ENCODE data around the gene TMEM117.
"Not testable (repeated sequence)": the region's sequence is repeated elsewhere in the genome, so short reads cannot be mapped to it uniquely, and the experiment has no call there.

Gene TMEM117

DNA sequence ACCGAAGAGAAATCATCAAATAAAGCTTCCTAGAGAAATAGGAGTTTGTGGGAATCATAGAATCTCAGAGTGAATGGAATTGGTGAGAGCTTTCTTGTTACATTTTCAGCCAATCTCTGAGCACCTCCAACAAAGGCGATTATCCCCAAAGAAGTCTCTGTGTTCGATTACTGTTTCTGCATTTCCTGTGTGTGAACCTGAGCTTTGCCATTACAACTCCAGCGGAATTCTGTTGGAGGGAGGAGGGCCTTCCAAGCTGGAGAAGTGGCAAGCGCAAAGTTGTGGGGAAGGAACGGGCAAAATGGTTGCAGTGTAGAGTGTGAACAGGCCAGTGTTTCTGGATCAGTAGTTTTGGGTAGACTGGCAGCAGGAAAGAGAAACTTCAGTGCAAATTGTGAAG is 23.1 kb downstream of the TMEM117 start:
- TF ChIP-seq, protein P1, sequence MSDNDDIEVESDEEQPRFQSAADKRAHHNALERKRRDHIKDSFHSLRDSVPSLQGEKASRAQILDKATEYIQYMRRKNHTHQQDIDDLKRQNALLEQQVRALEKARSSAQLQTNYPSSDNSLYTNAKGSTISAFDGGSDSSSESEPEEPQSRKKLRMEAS (IDR thresholded peaks at IDR 0.05; ENCODE audit: low read depth, low read length), result no peak
- TF ChIP-seq POLR2A (IDR thresholded peaks at IDR 0.05; ENCODE audit: extremely low read depth, insufficient read length) (no peak), MYC (IDR thresholded peaks at IDR 0.05; ENCODE audit: low read depth, low read length) (no peak)
- TF ChIP-seq, protein P2, sequence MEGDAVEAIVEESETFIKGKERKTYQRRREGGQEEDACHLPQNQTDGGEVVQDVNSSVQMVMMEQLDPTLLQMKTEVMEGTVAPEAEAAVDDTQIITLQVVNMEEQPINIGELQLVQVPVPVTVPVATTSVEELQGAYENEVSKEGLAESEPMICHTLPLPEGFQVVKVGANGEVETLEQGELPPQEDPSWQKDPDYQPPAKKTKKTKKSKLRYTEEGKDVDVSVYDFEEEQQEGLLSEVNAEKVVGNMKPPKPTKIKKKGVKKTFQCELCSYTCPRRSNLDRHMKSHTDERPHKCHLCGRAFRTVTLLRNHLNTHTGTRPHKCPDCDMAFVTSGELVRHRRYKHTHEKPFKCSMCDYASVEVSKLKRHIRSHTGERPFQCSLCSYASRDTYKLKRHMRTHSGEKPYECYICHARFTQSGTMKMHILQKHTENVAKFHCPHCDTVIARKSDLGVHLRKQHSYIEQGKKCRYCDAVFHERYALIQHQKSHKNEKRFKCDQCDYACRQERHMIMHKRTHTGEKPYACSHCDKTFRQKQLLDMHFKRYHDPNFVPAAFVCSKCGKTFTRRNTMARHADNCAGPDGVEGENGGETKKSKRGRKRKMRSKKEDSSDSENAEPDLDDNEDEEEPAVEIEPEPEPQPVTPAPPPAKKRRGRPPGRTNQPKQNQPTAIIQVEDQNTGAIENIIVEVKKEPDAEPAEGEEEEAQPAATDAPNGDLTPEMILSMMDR (IDR thresholded peaks at IDR 0.05; ENCODE audit: low read depth, low read length), result no peak
- DNase-seq (ENCODE audit: low read depth), result no peak
- no peak overlapping the region for H3K4me3 ChIP-seq (ENCODE audit: low read depth, low read length)

DNA sequence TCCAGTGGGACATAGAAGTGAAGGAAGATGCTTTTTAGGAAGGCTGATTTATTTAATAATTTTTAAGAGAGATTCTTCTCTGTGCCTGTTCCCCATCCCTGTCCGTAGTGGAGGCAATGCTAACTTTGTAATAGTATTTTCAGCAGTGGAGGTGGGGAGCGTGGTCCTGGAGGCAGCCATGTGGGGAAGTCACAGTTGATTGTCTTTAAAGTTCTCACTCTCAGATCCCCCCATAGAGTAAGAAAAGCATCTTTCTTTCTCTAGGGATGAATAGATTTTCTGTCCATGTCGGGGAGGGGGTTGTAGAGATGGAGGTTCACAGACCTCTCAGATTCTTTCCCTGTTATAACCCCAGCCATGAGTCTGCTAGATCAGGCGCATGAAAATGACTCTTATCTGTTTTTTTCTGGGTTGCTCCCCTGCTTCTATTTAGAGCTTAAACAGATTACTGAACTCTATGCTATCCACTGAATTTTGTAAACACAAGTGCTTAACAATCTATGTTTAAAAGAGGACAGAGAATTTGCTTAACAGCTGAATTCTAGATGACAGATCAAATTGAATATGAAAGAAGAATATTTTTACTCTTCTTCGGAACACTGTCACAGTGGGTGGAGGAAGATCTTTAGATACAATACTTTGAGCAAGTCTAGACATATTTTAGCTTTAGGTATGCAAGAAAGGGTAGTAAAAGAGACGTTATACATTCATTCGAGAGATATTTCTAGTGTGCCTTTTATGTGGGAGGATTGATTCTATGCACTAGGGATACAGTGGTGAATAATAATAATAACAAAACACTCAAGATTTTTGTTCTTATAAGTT is 25.3 kb downstream of the TMEM117 start:
- no peak for TF ChIP-seq MYC (IDR thresholded peaks at IDR 0.05; ENCODE audit: low read depth, low read length)
- TF ChIP-seq, protein P1 (IDR thresholded peaks at IDR 0.05; ENCODE audit: low read depth, low read length), result no peak
- TF ChIP-seq, protein P2 (IDR thresholded peaks at IDR 0.05; ENCODE audit: low read depth, low read length), result no peak
- no peak for TF ChIP-seq POLR2A (IDR thresholded peaks at IDR 0.05; ENCODE audit: extremely low read depth, insufficient read length)
- no peak overlapping the region for H3K4me3 ChIP-seq (ENCODE audit: low read depth, low read length)
- DNase-seq (ENCODE audit: low read depth), result no peak

DNA sequence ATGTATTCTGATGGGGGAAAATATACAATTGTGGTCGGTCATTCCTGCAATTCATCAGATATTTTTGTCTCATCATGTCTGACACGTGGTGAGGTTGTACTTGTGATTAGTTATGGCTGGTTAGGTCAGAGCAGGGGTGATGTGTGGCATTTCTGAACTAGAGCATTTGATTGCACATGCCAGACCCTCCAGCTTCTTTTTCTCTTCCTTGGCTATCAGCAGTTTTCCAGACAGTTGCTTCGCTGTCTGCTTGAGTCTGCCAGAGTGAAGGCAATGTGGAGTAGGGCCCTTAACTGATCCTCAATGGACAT is 25.9 kb downstream of the TMEM117 start:
- no peak for DNase-seq (ENCODE audit: low read depth)
- TF ChIP-seq POLR2A (IDR thresholded peaks at IDR 0.05; ENCODE audit: extremely low read depth, insufficient read length) (no peak), MYC (IDR thresholded peaks at IDR 0.05; ENCODE audit: low read depth, low read length) (no peak)
- TF ChIP-seq, protein P2 (IDR thresholded peaks at IDR 0.05; ENCODE audit: low read depth, low read length), result no peak
- TF ChIP-seq, protein P1 (IDR thresholded peaks at IDR 0.05; ENCODE audit: low read depth, low read length), result no peak
- H3K4me3 ChIP-seq (ENCODE audit: low read depth, low read length), result no peak overlapping the region

DNA sequence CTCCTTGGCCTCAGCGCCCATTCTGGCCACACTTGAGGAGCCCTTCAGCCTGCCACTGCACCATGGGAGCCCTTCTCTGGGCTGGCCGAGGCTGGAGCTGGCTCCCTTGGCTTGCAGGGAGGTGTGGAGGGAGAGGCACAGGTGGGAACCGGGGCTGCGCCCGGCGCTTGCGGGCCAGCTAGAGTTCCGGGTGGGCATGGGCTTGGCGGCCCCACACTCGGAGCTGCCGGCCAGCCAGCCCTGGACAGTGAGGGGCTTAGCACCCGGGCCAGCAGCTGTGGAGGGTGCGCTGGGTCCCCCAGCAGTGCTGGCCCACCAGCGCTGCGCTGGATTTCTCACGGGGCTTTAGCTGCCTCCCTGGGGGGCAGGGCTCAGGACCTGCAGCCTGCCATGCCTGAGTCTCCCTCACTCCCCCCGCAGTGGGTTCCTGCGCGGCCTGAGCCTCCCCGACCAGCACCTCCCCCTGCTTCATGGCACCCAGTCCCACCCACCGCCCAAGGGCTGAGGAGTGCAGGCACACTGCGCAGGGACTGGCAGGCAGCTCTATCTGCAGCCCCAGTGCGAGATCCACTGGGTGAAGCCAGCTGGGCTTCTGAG is 28.0 kb downstream of the TMEM117 start:
- no peak for DNase-seq (ENCODE audit: low read depth)
- TF ChIP-seq, protein P2 (IDR thresholded peaks at IDR 0.05; ENCODE audit: low read depth, low read length), result no peak
- TF ChIP-seq MYC (IDR thresholded peaks at IDR 0.05; ENCODE audit: low read depth, low read length), result no peak
- TF ChIP-seq POLR2A (IDR thresholded peaks at IDR 0.05; ENCODE audit: extremely low read depth, insufficient read length), result no peak
- TF ChIP-seq, protein P1 (IDR thresholded peaks at IDR 0.05; ENCODE audit: low read depth, low read length), result no peak
- H3K4me3 ChIP-seq (ENCODE audit: low read depth, low read length), result no peak overlapping the region

DNA sequence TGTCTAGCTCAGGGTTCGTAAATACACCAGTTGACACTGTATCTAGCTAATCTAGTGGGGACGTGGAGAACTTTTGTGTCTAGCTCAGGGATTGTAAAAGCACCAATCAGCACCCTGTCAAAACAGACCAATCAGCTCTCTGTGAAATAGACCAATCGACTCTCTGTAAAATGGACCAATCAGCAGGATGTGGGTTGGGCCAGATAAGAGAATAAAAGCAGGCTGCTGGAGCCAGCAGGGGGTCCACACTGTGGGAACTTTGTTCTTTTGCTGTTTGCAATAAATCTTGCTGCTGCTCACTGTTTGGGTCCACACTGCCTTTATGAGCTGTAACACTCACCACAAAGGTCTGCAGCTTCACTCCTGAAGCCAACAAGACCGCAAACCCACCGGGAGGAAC is 28.7 kb downstream of the TMEM117 start:
- H3K4me3 ChIP-seq (ENCODE audit: low read depth, low read length); DNase-seq (ENCODE audit: low read depth): not testable (repeated sequence)

DNA sequence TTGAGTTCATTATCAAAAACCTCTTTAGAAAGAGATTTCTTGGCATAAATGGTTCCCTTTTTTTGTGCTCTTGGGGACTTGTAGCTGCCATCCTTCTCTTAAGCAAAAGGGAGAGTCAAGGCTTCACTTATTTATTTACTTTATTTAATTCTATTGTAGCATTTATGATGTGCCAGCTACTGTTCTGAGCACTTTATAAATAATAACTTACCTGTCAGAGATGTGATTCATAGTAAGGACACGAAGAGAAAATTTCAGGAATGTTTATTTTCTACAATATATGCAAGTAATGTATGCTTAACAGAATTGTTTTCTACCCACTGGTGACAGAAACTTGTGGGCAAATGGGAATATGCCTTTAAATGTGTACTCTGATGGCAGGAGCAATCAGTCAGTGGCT is 33.3 kb downstream of the TMEM117 start:
- DNase-seq (ENCODE audit: low read depth), result no peak
- no peak overlapping the region for H3K4me3 ChIP-seq (ENCODE audit: low read depth, low read length)
- TF ChIP-seq, protein P2 (IDR thresholded peaks at IDR 0.05; ENCODE audit: low read depth, low read length), result no peak
- no peak for TF ChIP-seq POLR2A (IDR thresholded peaks at IDR 0.05; ENCODE audit: extremely low read depth, insufficient read length)
- TF ChIP-seq, protein P1 (IDR thresholded peaks at IDR 0.05; ENCODE audit: low read depth, low read length), result no peak
- no peak for TF ChIP-seq MYC (IDR thresholded peaks at IDR 0.05; ENCODE audit: low read depth, low read length)

DNA sequence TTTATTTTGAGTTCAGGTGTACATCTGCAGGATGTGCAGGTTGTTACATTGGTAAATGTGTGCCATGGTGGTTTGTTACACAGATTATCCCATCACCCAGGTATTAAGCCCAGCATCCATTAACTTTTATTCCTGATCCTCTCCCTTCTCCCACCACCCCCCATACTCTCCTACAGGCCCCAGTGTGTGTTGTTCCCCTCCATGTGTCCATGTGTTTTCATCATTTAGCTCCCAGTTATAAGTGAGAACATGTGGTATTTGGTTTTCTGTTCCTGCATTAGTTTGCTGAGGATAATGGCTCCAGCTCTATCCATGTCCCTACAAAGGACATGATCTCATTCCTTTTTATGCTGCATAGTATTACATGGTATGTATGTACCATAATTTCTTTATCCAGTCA is 33.9 kb downstream of the TMEM117 start:
- not testable (repeated sequence) for H3K4me3 ChIP-seq (ENCODE audit: low read depth, low read length); DNase-seq (ENCODE audit: low read depth)

DNA sequence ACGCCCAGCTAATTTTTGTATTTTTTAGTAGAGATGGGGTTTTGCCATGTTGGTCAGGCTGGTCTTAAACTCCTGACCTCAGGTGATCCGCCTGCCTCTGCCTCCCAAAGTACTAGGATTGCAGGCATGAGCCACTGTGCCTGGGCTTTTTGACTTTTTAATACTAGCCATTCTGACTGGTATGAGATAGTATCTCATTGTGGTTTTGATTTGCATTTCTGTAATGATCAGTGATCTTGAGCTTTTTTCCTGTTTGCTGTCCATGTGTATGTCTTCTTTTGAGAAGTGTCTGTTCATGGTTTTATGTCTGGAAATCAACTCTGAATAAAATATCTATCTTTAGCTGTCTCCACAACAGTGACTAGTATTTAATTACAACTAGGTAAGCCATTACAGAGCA is 35.4 kb downstream of the TMEM117 start:
- H3K4me3 ChIP-seq (ENCODE audit: low read depth, low read length); DNase-seq (ENCODE audit: low read depth): not testable (repeated sequence)

All from NB4 (cell line).